Measurements from ENCODE around the gene IL24.

The IL24 gene

GRCh38 chr1:206895837-206896242 lies 1.4 kb upstream of the IL24 start:
- TF ChIP-seq CTCF (IDR thresholded peaks at IDR 0.05; ENCODE audit: low read depth, low read length): no peak
- H3K27ac ChIP-seq: no peak overlapping the region
- no peak overlapping the region for H3K4me3 ChIP-seq (ENCODE audit: low read depth, low read length)
- peaks cover 99% of the 10 kb centered on the region for H3K27me3 ChIP-seq (ENCODE audit: insufficient read depth, low read depth, severe bottlenecking)
- H3K9me3 ChIP-seq (ENCODE audit: severe bottlenecking): no peaks in the 10 kb centered on the region
- no peaks in the 10 kb centered on the region for H3K36me3 ChIP-seq
- peak; percentile 5 for DNase-seq

GRCh38 chr1:206896261-206896660 lies 982 bp upstream of the IL24 start:
- no peak overlapping the region for H3K27ac ChIP-seq
- H3K9me3 ChIP-seq (ENCODE audit: severe bottlenecking): no peaks in the 10 kb centered on the region

GRCh38 chr1:206898089-206898914 lies 1.1 kb downstream of the IL24 start:
- H3K4me3 ChIP-seq (ENCODE audit: low read depth, low read length): no peak overlapping the region
- DNase-seq: no peak
- H3K36me3 ChIP-seq: no peaks in the 10 kb centered on the region
- no peak overlapping the region for H3K27ac ChIP-seq
- no peaks in the 10 kb centered on the region for H3K9me3 ChIP-seq (ENCODE audit: severe bottlenecking)
- H3K27me3 ChIP-seq (ENCODE audit: insufficient read depth, low read depth, severe bottlenecking): peaks cover 97% of the 10 kb centered on the region
- no peak for TF ChIP-seq CTCF (IDR thresholded peaks at IDR 0.05; ENCODE audit: low read depth, low read length)

More at GRCh38 chr1:206896261-206896660, 982 bp upstream of the IL24 start:
- Histone ChIP-seq H3K36me3 (no peaks in the 10 kb centered on the region), H3K4me3 (ENCODE audit: low read depth, low read length) (no peak overlapping the region), H3K27me3 (ENCODE audit: insufficient read depth, low read depth, severe bottlenecking) (peaks cover 99% of the 10 kb centered on the region)
- no peak for TF ChIP-seq CTCF (IDR thresholded peaks at IDR 0.05; ENCODE audit: low read depth, low read length)
- peak; percentile 5 for DNase-seq

- TF ChIP-seq CTCF (IDR thresholded peaks at IDR 0.05; ENCODE audit: low read depth, low read length): no peak
- Histone ChIP-seq H3K4me3 (ENCODE audit: low read depth, low read length) (no peak overlapping the region), H3K27me3 (ENCODE audit: insufficient read depth, low read depth, severe bottlenecking) (peaks cover 97% of the 10 kb centered on the region), H3K9me3 (ENCODE audit: severe bottlenecking) (no peaks in the 10 kb centered on the region), H3K36me3 (no peaks in the 10 kb centered on the region), H3K27ac (no peak overlapping the region)
- DNase-seq: no peak
Measured at GRCh38 chr1:206898915-206899431, 1.7 kb downstream of the IL24 start.

- Histone ChIP-seq H3K27ac (no peak overlapping the region), H3K9me3 (ENCODE audit: severe bottlenecking) (no peaks in the 10 kb centered on the region), H3K4me3 (ENCODE audit: low read depth, low read length) (no peak overlapping the region), H3K36me3 (no peaks in the 10 kb centered on the region), H3K27me3 (ENCODE audit: insufficient read depth, low read depth, severe bottlenecking) (peaks cover 97% of the 10 kb centered on the region)
- no peak for DNase-seq
- no peak for TF ChIP-seq CTCF (IDR thresholded peaks at IDR 0.05; ENCODE audit: low read depth, low read length)
Measured at GRCh38 chr1:206899717-206900116, 2.5 kb downstream of the IL24 start.
